NB4 (cell line): ENCODE data around the gene PNPLA7.

Experiments used
- CTCF ChIP-seq: IDR thresholded peaks from one replicate; pipeline ENCODE4 v1.5.1; 2012; ENCODE audit warnings: low read depth, low read length
- MAX ChIP-seq: IDR thresholded peaks from 2 replicates; pipeline ENCODE4 v1.6.1; 2011; ENCODE audit warnings: low read depth, low read length
- POLR2A ChIP-seq: IDR thresholded peaks from 2 replicates; pipeline ENCODE4 v1.6.1; 2011; ENCODE audit warnings: mild to moderate bottlenecking; ENCODE audit not compliant: insufficient read length; ENCODE audit errors: extremely low read depth

- no peak for TF ChIP-seq CTCF
- no peak for TF ChIP-seq MAX
- no peak for TF ChIP-seq POLR2A
Observed at GRCh38 chr9:137467896-137468295, 82.3 kb downstream of the PNPLA7 start.
